SK-N-SH (cell line): ENCODE measurements around the gene PLCB1.

Experiments used
- CTCF ChIP-seq: fragments of 200-600 bp; sonication (generic); IDR thresholded peaks from 2 replicates; pipeline ENCODE4 v1.6.1; 2017; ENCODE audit warnings: antibody characterized with exemption, mild to moderate bottlenecking, moderate library complexity
- EP300 ChIP-seq, 2 experiments: IDR thresholded peaks; 2 replicates each; pipeline versions ENCODE4 v1.4.0 to v1.6.1; 2012; ENCODE audit warnings: borderline replicate concordance in 1 of 2, low read depth in 1 of 2, low read length in 1 of 2

- TF ChIP-seq CTCF: no peak
- no peak for TF ChIP-seq EP300 (IDR thresholded peaks at IDR 0.05; ENCODE audit: borderline replicate concordance in 1 of 2, low read depth in 1 of 2, low read length in 1 of 2)
These were observed 238.7 kb downstream of the PLCB1 start for GRCh38 chr20:8370774-8371173.
